Raji (cell line): ENCODE results near the gene FAM83F.

ENCODE experiments used
- POLR2A ChIP-seq: IDR thresholded peaks from 2 replicates; pipeline ENCODE4 v1.6.1; 2011; ENCODE audit warnings: low read depth, low read length, control low read depth; ENCODE audit not compliant: insufficient read depth

FAM83F gene

GRCh38 chr22:40030026-40030757 is 35.4 kb downstream of the FAM83F start:
- no peak for TF ChIP-seq POLR2A

DNA sequence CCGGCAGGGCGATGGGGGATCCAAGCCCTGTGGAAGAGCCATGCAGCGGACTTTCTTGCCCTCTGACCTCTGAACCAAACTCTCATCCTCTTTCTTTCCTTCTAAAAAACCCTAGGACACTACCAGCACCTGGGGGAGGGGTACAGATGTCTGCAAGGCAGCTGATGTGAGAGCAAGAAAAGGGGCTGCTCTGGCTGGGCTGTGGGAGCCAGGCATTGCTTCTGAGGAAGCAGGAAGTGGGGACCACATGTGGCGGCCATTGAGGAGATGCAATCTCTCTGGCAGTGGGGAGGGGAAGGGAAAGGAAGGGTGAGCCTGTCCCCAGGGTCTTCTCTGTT is 36.0 kb downstream of the FAM83F start:
- TF ChIP-seq POLR2A: no peak

GRCh38 chr22:40031766-40032470 is 37.2 kb downstream of the FAM83F start:
- TF ChIP-seq POLR2A: no peak

DNA sequence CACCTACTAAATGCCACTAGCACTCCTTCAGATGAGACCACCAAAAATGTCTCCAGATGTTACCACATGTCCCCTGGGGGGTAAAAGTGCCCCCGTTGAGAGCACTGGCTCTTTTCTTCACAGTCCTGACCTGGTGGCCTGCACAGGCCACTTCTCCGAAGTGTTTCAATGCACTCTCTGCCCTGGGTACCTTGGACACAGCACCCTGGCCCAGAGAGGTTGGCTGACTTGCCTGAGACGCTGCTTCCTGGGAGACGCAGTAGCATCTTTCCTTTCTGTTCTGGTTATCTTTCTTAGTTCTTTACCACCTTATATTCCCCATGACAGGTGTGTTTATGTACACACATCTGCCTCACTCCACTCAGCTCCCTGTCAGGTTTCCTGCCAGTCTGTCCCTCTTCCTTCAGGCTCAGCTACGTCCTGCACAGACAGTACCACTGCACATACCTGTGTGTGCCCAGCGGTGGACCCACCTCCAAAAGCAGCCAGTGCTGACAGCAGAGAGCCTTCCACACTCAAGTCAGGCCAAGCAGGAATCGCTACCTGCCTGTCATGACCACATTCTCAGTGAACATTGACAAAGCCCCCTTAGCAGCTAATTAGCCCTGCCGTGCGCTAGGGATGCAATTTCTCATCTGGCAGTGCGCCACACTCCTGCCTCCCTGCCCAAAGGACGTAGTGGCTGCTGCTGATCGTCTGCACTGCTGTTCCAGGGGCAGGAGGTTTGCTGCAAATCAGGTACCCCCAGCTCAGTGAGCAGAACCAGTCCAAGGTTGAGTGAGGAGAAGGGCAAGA is 39.0 kb downstream of the FAM83F start:
- no peak for TF ChIP-seq POLR2A

GRCh38 chr22:40035351-40035750 is 40.6 kb downstream of the FAM83F start:
- TF ChIP-seq POLR2A: no peak

DNA sequence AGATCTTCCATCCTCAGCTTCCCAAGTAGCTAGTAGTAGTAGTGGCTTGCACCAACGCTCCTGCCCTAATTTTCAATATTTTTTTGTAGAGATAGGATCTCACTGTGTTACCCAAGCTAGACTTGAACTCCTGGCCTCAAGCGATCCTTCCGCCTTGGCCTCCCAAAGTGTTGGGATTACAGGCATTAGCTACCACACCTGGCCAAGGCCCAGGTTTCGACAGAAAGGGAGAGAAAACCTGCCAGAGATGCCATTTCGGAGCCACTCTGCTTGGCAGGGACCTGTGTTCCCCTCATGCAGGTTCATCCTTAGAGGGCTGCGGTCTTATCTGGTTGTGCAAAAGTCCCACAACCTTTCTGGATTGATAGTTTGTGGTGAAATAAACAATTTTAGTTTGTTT is 41.4 kb downstream of the FAM83F start:
- no peak for TF ChIP-seq POLR2A

DNA sequence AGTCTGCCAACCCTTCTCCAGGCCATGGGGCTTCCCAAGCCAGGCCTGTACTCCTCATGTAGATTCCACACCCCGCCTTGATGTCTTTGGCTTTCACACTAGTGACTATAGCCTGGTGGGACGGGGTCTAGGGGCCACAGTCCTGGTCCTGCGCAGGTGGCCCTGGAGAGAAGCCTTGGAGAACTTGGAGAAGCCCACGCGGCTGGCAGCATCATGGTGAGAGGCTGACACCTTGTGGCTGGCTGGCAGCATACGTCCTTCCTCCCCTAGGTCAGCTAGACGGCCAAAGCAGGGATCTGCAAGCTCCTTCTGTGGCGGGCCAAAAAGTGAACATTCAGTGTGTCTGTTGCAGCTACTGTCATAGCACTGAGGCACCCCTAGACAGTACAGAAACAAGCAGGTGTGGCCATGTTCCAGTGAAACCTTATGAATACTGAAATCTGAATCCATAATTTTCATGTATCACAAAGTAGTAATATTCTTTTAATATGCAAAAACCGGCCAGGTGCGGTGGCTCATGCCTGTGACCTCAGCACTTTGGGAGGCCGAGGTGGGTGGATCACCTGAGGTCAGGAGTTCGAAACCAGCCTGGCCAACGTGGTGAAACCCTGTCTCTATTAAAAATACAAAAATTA is 42.0 kb downstream of the FAM83F start:
- no peak for TF ChIP-seq POLR2A

DNA sequence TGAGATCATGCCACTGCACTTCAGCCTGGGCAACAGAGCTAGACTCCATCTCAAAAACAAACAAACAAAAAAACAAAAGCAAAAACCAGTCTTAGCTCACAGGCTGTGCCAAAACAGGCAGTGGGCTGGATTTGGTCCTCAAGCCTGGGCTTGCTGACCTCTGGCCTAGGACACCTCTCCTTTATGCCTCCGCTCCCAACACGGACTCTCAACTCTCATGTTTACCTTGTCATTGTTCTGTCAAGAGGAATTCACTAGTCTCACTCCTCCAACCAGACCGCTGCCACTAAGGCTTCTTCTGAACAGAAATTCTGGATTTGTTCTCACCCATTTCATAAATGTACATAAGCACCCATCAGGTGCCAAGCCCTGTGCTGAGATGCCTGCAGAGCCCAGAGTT is 42.6 kb downstream of the FAM83F start:
- no peak for TF ChIP-seq POLR2A

DNA sequence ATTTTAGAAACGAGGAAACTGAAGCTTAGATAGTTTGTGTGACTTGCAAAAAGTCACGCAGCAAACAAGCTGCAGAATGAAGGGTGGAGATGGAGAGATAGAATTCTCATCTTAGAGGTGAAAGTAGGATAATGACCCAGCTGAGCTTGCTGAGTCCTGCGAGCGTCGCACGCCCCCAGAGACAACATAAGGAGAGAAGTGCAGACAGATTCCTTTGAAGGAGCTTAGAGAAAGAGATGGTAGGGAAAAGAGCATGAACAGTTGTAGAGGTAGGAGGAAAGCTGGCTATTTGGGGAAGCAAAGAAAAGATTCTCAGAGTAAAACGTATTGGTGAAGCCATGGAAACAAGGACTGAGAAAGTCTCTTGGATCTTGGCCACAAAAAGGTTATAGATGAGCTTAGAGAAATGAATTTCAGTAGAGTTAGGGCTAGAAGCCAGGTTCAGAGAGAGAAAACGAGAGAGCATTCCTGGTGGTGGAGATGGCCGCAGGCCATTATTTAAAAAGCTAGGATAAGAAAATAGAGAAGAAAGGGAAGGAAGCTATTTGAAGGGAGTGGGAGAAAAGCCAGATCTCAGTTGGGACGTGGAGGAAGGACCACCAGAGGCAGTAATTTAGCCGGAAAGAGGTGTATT is 44.8 kb downstream of the FAM83F start:
- no peak for TF ChIP-seq POLR2A

- no peak for TF ChIP-seq POLR2A
Observed at GRCh38 chr22:40040927-40041326, 46.2 kb downstream of the FAM83F start.

- no peak for TF ChIP-seq POLR2A
Observed at GRCh38 chr22:40041366-40042137, 46.8 kb downstream of the FAM83F start.

DNA sequence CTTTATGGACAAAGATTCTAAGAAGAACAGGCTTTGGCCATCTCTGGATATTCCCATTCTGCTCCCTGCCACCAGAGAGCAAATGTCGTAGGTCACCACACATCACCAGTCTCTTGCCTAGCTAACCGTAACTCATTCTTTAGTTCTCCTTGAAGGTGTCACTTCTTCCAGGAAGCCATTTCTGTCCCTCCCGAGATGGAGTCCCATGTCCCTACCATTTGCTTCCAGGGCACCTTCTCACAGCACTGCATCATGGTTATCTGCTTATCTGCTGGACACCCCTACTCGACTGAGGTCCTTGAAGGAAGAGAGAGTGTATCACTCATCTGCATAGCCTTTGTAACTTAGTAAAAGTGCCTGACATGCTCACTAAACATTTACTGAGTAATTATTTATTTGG is 47.6 kb downstream of the FAM83F start:
- TF ChIP-seq POLR2A: no peak

GRCh38 chr22:40043081-40043480 is 48.3 kb downstream of the FAM83F start:
- TF ChIP-seq POLR2A: no peak

DNA sequence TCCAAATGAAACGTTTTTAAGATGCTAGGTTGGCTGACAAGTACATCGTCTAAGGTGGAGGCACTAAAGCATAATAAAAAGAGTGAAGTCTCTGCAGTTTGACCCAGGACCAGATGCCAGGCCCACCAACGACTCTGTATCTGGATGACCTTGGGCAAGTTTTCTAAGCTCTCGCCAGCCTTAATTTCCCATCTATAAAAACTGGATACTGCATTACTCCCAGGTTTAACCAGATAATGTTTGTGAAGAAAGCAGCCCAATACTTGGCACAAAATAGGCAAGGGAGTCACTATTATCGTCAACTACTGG is 49.0 kb downstream of the FAM83F start:
- no peak; the same call in 1 of the 2 replicates for TF ChIP-seq POLR2A
